ENCODE results near the gene PHACTR3. TPM values are rescaled to one million over a fixed set of nuclear protein-coding genes. Genes with fewer than 3 reads are reported as not detected.

The PHACTR3 gene
- total RNA-seq, 1 experiment from 2014 or later = 30.6 TPM

- no peaks in the 10 kb centered on the region for H4K20me1 ChIP-seq (ENCODE audit: low read length)
- DNase-seq = no peak
- H3K27me3 ChIP-seq (ENCODE audit: low read length) = peaks cover 94% of the 10 kb centered on the region
- no peaks in the 10 kb centered on the region for H3K4me1 ChIP-seq (ENCODE audit: insufficient read depth, low read length)
- CTCF ChIA-PET = no interaction called here
- POLR2A ChIA-PET (ENCODE audit: unreplicated experiment) = no interaction called here
- H3K36me3 ChIP-seq (ENCODE audit: low read depth, low read length) = no peaks in the 10 kb centered on the region
- no peaks in the 10 kb centered on the region for H3K79me2 ChIP-seq (ENCODE audit: low read length)
- intact Hi-C loops (cut with micrococcal nuclease) = no loop called here
- ATAC-seq = no peak
- H3K9me2 ChIP-seq (replicated peaks; ENCODE audit: low read length) = no peaks in the 10 kb centered on the region
- H3K9me3 ChIP-seq (ENCODE audit: low read length) = no peaks in the 10 kb centered on the region
- no peak overlapping the region for H3K4me2 ChIP-seq (ENCODE audit: low read length)
- no TSS peak for BruUV-seq (replicated peaks)
- no peak overlapping the region for H2AFZ ChIP-seq (ENCODE audit: low read length)
- no peak overlapping the region for H3K4me3 ChIP-seq (ENCODE audit: low read length)
- no peaks in the 10 kb centered on the region for H3F3A ChIP-seq (ENCODE audit: low read length, unreplicated experiment)
- H3K27ac ChIP-seq (ENCODE audit: low read length) = no peak overlapping the region
- H3K9ac ChIP-seq (ENCODE audit: low read length) = no peak overlapping the region
- no peak for TF ChIP-seq EZH2 (IDR thresholded peaks at IDR 0.05; ENCODE audit: low read length, unreplicated experiment)
- TF ChIP-seq EZH2phosphoT487 (IDR thresholded peaks at IDR 0.05; ENCODE audit: borderline replicate concordance, low read length) = no peak
- no peak for TF ChIP-seq CTCF (conservative IDR thresholded peaks at IDR 0.05; ENCODE audit: low read depth, low read length)
Measured at GRCh38 chr20:59676851-59677182, 72.5 kb downstream of the PHACTR3 start.

GRCh38 chr20:59677586-59677985, 73.2 kb downstream of the PHACTR3 start:
- H3K27ac ChIP-seq (ENCODE audit: low read length) = no peak overlapping the region
- CTCF ChIA-PET = no interaction called here

GRCh38 chr20:59678288-59678687, 73.9 kb downstream of the PHACTR3 start:
- CTCF ChIA-PET = no interaction called here
- BruUV-seq (replicated peaks) = no TSS peak
- POLR2A ChIA-PET (ENCODE audit: unreplicated experiment) = no interaction called here

More at GRCh38 chr20:59677586-59677985, 73.2 kb downstream of the PHACTR3 start:
- Histone ChIP-seq H3K9me3 (ENCODE audit: low read length) (no peaks in the 10 kb centered on the region), H3K4me1 (ENCODE audit: insufficient read depth, low read length) (no peaks in the 10 kb centered on the region), H3K79me2 (ENCODE audit: low read length) (no peaks in the 10 kb centered on the region), H3K4me3 (ENCODE audit: low read length) (no peak overlapping the region), H3K4me2 (ENCODE audit: low read length) (no peak overlapping the region), H3K9me2 (replicated peaks; ENCODE audit: low read length) (no peaks in the 10 kb centered on the region), H3K27me3 (ENCODE audit: low read length) (peaks cover 93% of the 10 kb centered on the region), H3F3A (ENCODE audit: low read length, unreplicated experiment) (no peaks in the 10 kb centered on the region), H3K36me3 (ENCODE audit: low read depth, low read length) (no peaks in the 10 kb centered on the region), H2AFZ (ENCODE audit: low read length) (no peak overlapping the region), H3K9ac (ENCODE audit: low read length) (no peak overlapping the region), H4K20me1 (ENCODE audit: low read length) (no peaks in the 10 kb centered on the region)
- POLR2A ChIA-PET (ENCODE audit: unreplicated experiment) = no interaction called here
- ATAC-seq = no peak
- no peak for TF ChIP-seq EZH2 (IDR thresholded peaks at IDR 0.05; ENCODE audit: low read length, unreplicated experiment)
- TF ChIP-seq CTCF (conservative IDR thresholded peaks at IDR 0.05; ENCODE audit: low read depth, low read length) = no peak
- TF ChIP-seq EZH2phosphoT487 (IDR thresholded peaks at IDR 0.05; ENCODE audit: borderline replicate concordance, low read length) = no peak
- no TSS peak for BruUV-seq (replicated peaks)
- no peak for DNase-seq
- intact Hi-C loops (cut with micrococcal nuclease) = no loop called here

More at GRCh38 chr20:59678288-59678687, 73.9 kb downstream of the PHACTR3 start:
- intact Hi-C loops (cut with micrococcal nuclease) = no loop called here
- Histone ChIP-seq H3K27me3 (ENCODE audit: low read length) (peaks cover 93% of the 10 kb centered on the region), H3K27ac (ENCODE audit: low read length) (no peak overlapping the region), H3K4me1 (ENCODE audit: insufficient read depth, low read length) (no peaks in the 10 kb centered on the region), H3F3A (ENCODE audit: low read length, unreplicated experiment) (no peaks in the 10 kb centered on the region), H3K9me2 (replicated peaks; ENCODE audit: low read length) (no peaks in the 10 kb centered on the region), H3K36me3 (ENCODE audit: low read depth, low read length) (no peaks in the 10 kb centered on the region), H4K20me1 (ENCODE audit: low read length) (no peaks in the 10 kb centered on the region), H3K79me2 (ENCODE audit: low read length) (no peaks in the 10 kb centered on the region), H3K4me2 (ENCODE audit: low read length) (no peak overlapping the region), H3K9me3 (ENCODE audit: low read length) (no peaks in the 10 kb centered on the region), H2AFZ (ENCODE audit: low read length) (no peak overlapping the region), H3K9ac (ENCODE audit: low read length) (no peak overlapping the region), H3K4me3 (ENCODE audit: low read length) (no peak overlapping the region)
- DNase-seq = no peak
- no peak for ATAC-seq
- TF ChIP-seq CTCF (conservative IDR thresholded peaks at IDR 0.05; ENCODE audit: low read depth, low read length) = no peak
- TF ChIP-seq EZH2 (IDR thresholded peaks at IDR 0.05; ENCODE audit: low read length, unreplicated experiment) = no peak
- no peak for TF ChIP-seq EZH2phosphoT487 (IDR thresholded peaks at IDR 0.05; ENCODE audit: borderline replicate concordance, low read length)
